Spinal cord (tissue), 10 donors: ENCODE measurements around the gene BOD1L1. TPM values are rescaled to one million over a fixed set of nuclear protein-coding genes. Genes with fewer than 3 reads are reported as not detected.

Experiments
- DNase-seq, 6 donors: peaks; one replicate each; pipeline versions ENCODE4 v3.0.0 to v3.0.0-alpha.2; 2013 to 2015; ENCODE audit warnings: low spot score in 6 of 6, low read depth in 4 of 6
- H3K27ac ChIP-seq: one replicate; pipeline ENCODE4 v1.5.1; 2013; ENCODE audit warnings: low read depth, low read length, control low read depth
- H3K27me3 ChIP-seq: one replicate; pipeline ENCODE4 v1.6.1; 2013; ENCODE audit warnings: low read length; ENCODE audit not compliant: control insufficient read depth, insufficient read depth
- H3K36me3 ChIP-seq: one replicate; pipeline ENCODE4 v1.6.1; 2013; ENCODE audit warnings: low read length; ENCODE audit not compliant: control insufficient read depth, insufficient read depth
- H3K4me1 ChIP-seq: one replicate; pipeline ENCODE4 v1.6.1; 2013; ENCODE audit warnings: low read length; ENCODE audit not compliant: control insufficient read depth, insufficient read depth
- H3K4me3 ChIP-seq: one replicate; pipeline ENCODE4 v1.5.1; 2013; ENCODE audit warnings: low read depth, low read length, control low read depth
- H3K9me3 ChIP-seq: one replicate; pipeline ENCODE4 v1.6.1; 2013; ENCODE audit warnings: low read length; ENCODE audit not compliant: control insufficient read depth, insufficient read depth
- WGBS: methylation state at CpG from one replicate; pipeline ENCODE4 v1.1.5; 2013; ENCODE audit warnings: missing lambda C conversion rate; ENCODE audit not compliant: insufficient coverage; 5-methylcytosine and 5-hydroxymethylcytosine counted together
- polyA plus RNA-seq, 2 donors: library from polyadenylated mRNA; unstranded; fragments of 120-200 nt; gene quantifications; one replicate each; pipeline ENCODE4 v1.2.1, GENCODE V29; 2013; ENCODE audit not compliant: insufficient read length in 2 of 2
- total RNA-seq, 2 donors: library from RNA; depleted of rRNA in 1 of 2; stranded (reverse); fragments of 120-200 nt in 1 of 2; fragments of >200 nt in 1 of 2; gene quantifications; one replicate each; pipeline versions ENCODE4 v1.2.3 to v1.2.4, GENCODE V29; 2013 to 2014
- donor health status: healthy.

Gene BOD1L1
- total and polyA plus RNA-seq, 4 donors = 50.4 to 66.9 (median 52.6) TPM

DNA sequence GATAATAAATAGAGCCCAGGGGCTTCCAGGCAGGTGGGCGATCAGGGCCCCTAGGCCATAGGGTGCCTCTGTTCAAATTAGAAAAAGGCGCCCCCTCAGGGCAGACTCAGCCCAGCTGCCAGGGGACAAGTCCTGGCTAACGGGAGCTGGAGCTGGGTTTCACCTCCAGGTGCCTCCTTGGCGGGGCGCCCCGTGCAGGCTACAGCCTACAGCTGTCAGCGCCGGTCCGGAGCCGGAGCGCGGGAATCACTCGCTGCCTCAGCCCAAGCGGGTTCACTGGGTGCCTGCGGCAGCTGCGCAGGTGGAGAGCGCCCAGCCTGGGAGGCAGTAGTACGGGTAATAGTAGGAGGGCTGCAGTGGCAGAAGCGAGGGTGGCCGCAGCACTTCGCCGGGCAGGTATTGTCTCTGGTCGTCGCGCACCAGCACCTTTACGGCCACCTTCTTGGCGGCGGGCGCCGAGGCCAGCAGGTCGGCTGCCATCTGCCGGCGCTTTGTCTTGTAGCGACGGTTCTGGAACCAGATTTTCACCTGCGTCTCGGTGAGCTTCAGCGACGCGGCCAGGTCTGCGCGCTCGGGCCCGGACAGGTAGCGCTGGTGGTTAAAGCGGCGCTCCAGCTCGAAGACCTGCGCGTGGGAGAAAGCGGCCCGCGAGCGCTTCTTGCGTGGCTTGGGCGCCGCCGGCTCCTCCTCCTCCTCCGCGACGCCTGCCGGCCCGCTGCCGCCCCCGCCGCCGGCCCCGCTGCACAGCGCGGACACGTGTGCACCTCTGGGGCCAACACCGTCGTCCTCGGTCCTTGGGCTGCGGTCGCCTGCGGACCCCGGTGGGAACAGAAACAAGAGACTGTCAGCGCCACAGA, 85.6 kb downstream of the BOD1L1 start:
- 1% methylated on average over 79 of the region's 79 CpGs for WGBS
- H3K36me3 ChIP-seq = no peaks in the 10 kb centered on the region
- no peak overlapping the region for H3K27ac ChIP-seq
- H3K27me3 ChIP-seq = peaks cover 96% of the 10 kb centered on the region
- peaks cover 55% of the 10 kb centered on the region for H3K4me1 ChIP-seq
- peak in 2 of 6 donors; percentile 42 to 78 for DNase-seq
- H3K4me3 ChIP-seq = no peak overlapping the region
- peaks cover 5% of the 10 kb centered on the region for H3K9me3 ChIP-seq

- 10% methylated on average over 3 of the region's 10 CpGs for WGBS
- DNase-seq = no peak
- H3K4me1 ChIP-seq = peaks cover 52% of the 10 kb centered on the region
- H3K4me3 ChIP-seq = no peak overlapping the region
- H3K27me3 ChIP-seq = peaks cover 96% of the 10 kb centered on the region
- H3K9me3 ChIP-seq = peaks cover 6% of the 10 kb centered on the region
- H3K27ac ChIP-seq = no peak overlapping the region
- H3K36me3 ChIP-seq = no peaks in the 10 kb centered on the region
Measured at GRCh38 chr4:13541176-13541604, 86.3 kb downstream of the BOD1L1 start.

- no peak overlapping the region for H3K4me3 ChIP-seq
- H3K27me3 ChIP-seq = peaks cover 96% of the 10 kb centered on the region
- H3K4me1 ChIP-seq = peaks cover 58% of the 10 kb centered on the region
- no peak overlapping the region for H3K27ac ChIP-seq
- WGBS = 12% methylated on average over 9 of the region's 23 CpGs
- H3K9me3 ChIP-seq = peaks cover 6% of the 10 kb centered on the region
- peak in 1 of 6 donors; percentile 23 for DNase-seq
- no peaks in the 10 kb centered on the region for H3K36me3 ChIP-seq
Measured at GRCh38 chr4:13540446-13541175, 86.9 kb downstream of the BOD1L1 start.

GRCh38 chr4:13539619-13540445, 87.7 kb downstream of the BOD1L1 start:
- H3K4me1 ChIP-seq = peaks cover 58% of the 10 kb centered on the region
- H3K27me3 ChIP-seq = peaks cover 96% of the 10 kb centered on the region
- H3K27ac ChIP-seq = no peak overlapping the region
- peak in 1 of 6 donors; percentile 51 for DNase-seq
- 5% methylated on average over 37 of the region's 42 CpGs for WGBS
- H3K36me3 ChIP-seq = no peaks in the 10 kb centered on the region
- peaks cover 6% of the 10 kb centered on the region for H3K9me3 ChIP-seq
- no peak overlapping the region for H3K4me3 ChIP-seq

DNA sequence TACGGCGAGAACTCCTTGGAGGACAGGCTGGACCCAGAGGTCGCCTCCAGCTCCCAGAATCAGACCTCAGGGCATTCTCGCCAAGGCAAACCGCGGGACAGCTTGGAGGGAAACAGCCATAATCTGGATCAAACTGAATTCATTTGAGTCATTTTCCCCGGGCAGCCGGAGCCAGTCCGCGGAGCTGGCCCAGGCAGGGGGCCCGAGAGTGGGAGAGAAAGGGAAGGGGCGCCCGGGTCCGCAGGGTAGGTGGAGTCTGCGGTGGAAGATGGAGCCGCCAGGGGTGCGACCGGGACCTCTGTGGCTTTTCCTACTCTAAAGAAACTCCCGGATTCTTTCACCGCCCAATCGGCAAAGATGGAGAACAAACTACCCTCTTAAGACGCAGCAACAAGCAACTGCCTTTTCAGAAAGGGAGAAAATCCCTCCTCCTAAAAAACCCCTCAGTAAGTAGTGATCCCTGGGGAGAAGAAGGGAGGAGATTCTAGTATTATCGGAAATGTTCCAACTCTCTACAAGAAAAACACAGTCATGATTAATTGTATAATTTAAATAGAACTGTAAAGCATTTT, 88.4 kb downstream of the BOD1L1 start:
- Histone ChIP-seq H3K27ac (no peak overlapping the region), H3K9me3 (peaks cover 6% of the 10 kb centered on the region), H3K36me3 (no peaks in the 10 kb centered on the region), H3K27me3 (peaks cover 99% of the 10 kb centered on the region), H3K4me1 (peaks cover 58% of the 10 kb centered on the region), H3K4me3 (no peak overlapping the region)
- 0% methylated on average over 6 of the region's 23 CpGs for WGBS
- no peak for DNase-seq

- peaks cover 53% of the 10 kb centered on the region for H3K4me1 ChIP-seq
- no peak for DNase-seq
- no peak overlapping the region for H3K4me3 ChIP-seq
- H3K9me3 ChIP-seq = peaks cover 6% of the 10 kb centered on the region
- H3K27me3 ChIP-seq = peaks cover 100% of the 10 kb centered on the region
- 18% methylated on average over 10 of the region's 16 CpGs for WGBS
- no peaks in the 10 kb centered on the region for H3K36me3 ChIP-seq
- no peak overlapping the region for H3K27ac ChIP-seq
Measured at GRCh38 chr4:13538427-13538973, 89.0 kb downstream of the BOD1L1 start.

DNA sequence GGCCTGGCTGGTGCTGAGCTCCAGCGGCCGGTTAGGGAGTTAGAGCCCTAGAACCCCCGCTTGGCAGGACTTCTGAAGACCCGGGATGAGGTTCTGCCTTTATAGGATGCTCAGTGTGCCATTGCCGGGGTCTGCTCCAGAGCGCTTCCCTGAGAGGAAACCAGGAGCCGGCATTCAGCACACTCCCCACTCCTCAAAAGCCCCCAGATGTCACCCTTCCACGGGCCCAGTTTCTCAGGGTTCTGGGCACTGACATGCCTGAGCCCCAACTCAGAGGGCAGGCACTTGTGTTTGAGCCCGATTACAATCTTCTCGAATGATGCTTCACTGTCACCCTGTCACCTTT, 89.7 kb downstream of the BOD1L1 start:
- 7% methylated on average over 6 of the region's 10 CpGs for WGBS
- peaks cover 6% of the 10 kb centered on the region for H3K9me3 ChIP-seq
- H3K27me3 ChIP-seq = peaks cover 100% of the 10 kb centered on the region
- H3K4me1 ChIP-seq = peaks cover 46% of the 10 kb centered on the region
- no peak for DNase-seq
- H3K4me3 ChIP-seq = no peak overlapping the region
- H3K36me3 ChIP-seq = no peaks in the 10 kb centered on the region
- H3K27ac ChIP-seq = no peak overlapping the region

DNA sequence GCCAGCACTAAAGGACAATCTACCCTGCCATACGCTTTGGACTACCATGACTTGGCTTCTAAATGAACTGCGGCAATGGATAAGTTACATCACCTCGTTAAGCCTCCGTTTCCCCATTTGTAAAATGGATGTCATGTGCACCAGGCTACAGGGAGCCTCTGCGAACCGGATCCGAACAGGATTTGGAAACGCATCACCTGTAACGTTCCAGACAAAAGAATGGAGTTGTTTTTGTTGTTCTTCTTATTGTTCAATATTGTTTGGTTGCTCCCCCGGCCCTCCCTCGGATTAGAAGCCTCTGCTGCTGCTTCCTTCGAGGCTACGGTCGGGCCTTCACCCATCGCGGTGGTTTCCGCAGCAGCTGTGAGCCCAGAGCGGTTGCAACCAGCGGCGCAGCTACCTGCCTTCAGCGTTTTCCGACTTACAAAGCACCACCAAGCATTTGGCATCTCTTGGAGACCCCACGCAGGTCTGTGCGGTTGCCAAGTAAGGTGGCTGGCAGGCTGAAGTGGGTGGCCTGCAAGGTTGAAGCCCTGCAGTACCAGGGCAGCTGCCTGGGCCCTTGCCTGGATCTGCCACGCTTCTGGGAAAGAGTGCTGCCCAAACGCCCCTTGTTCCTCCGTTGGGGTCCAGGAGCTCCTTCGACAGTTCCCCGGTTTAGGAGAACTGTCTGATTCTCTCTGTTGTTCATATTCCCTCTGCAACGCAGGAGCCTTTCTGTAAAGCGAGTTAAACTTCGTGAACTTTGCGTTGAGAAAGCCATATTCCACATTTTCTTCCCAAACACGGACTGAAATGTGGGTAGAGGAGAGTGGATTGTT, 90.3 kb downstream of the BOD1L1 start:
- DNase-seq = no peak
- 7% methylated on average over 28 of the region's 34 CpGs for WGBS
- H3K27me3 ChIP-seq = peaks cover 100% of the 10 kb centered on the region
- peaks cover 6% of the 10 kb centered on the region for H3K9me3 ChIP-seq
- H3K36me3 ChIP-seq = no peaks in the 10 kb centered on the region
- H3K27ac ChIP-seq = no peak overlapping the region
- H3K4me1 ChIP-seq = peaks cover 42% of the 10 kb centered on the region
- no peak overlapping the region for H3K4me3 ChIP-seq
